Kidney (tissue), 14 donors: ENCODE measurements around the gene PASD1. TPM values are rescaled to one million over a fixed set of nuclear protein-coding genes. Genes with fewer than 3 reads are reported as not detected.

Experiments used
- DNase-seq, 5 donors: peaks; one replicate each; pipeline ENCODE4 v3.0.0-alpha.2; 2013 to 2020
- FAIRE-seq: peaks from 2 replicates; lab custom pipeline; 2012; peaks lifted over from hg19 to GRCh38; lab: Jason Lieb, UNC
- H3K27ac ChIP-seq, 2 donors: one replicate each; pipeline ENCODE4 v1.7.0; 2013; ENCODE audit warnings: low read depth in 2 of 2, low read length in 2 of 2, inconsistent platforms in 1 of 2
- H3K27me3 ChIP-seq: one replicate; pipeline ENCODE4 v1.7.1; 2013; ENCODE audit warnings: low read length, inconsistent platforms; ENCODE audit not compliant: control insufficient read depth, insufficient read depth
- H3K36me3 ChIP-seq, 3 donors: one replicate each; pipeline versions ENCODE4 v1.7.0 to v1.7.1; 2013; ENCODE audit warnings: low read length in 3 of 3, control low read depth in 1 of 3, inconsistent platforms in 1 of 3; ENCODE audit not compliant: insufficient read depth in 3 of 3, control insufficient read depth in 2 of 3
- H3K4me1 ChIP-seq, 3 donors: one replicate each; pipeline versions ENCODE4 v1.7.0 to v1.7.1; 2013; ENCODE audit warnings: low read length in 3 of 3, inconsistent platforms in 1 of 3, low read depth in 1 of 3; ENCODE audit not compliant: control insufficient read depth in 2 of 3, insufficient read depth in 2 of 3
- H3K4me3 ChIP-seq, 3 donors: one replicate each; pipeline versions ENCODE4 v1.7.0 to v1.8.1; 2013; ENCODE audit warnings: low read length in 3 of 3, control low read depth in 1 of 3, inconsistent platforms in 1 of 3
- H3K9ac ChIP-seq, 3 donors: one replicate each; pipeline versions ENCODE4 v1.7.0 to v1.7.1; 2013; ENCODE audit warnings: low read length in 3 of 3, control low read depth in 1 of 3, inconsistent platforms in 1 of 3
- H3K9me3 ChIP-seq, 3 donors: one replicate each; pipeline versions ENCODE4 v1.7.0 to v1.7.1; 2013; ENCODE audit warnings: low read length in 3 of 3, control low read depth in 1 of 3, inconsistent platforms in 1 of 3; ENCODE audit not compliant: control insufficient read depth in 2 of 3, insufficient read depth in 1 of 3
- CTCF ChIP-seq: IDR thresholded peaks from 3 replicates; pipeline ENCODE4 v1.5.1; 2012; ENCODE audit warnings: mild to moderate bottlenecking, moderate library complexity, borderline replicate concordance; ENCODE audit not compliant: insufficient read depth; ENCODE audit errors: extremely low read depth
- intact Hi-C: fragments of 100-400 bp; cut with DNase I; formaldehyde crosslinking; loops from one replicate; pipeline ENCODE4 v1.11.1; 2022
- polyA plus RNA-seq: library from polyadenylated mRNA; stranded (reverse); fragments of 350-450 nt; fragmentation: Illumina TruSeq; extraction: RNeasy Lipid Tissue Mini Kit (QIAGEN cat#74804); gene quantifications from one replicate; pipeline ENCODE4 v1.2.3, GENCODE V29; 2014; ENCODE audit warnings: low read depth, low replicate concordance; ENCODE audit not compliant: insufficient read depth
- total RNA-seq: library from RNA; stranded (reverse); fragmentation: NEBNext Ultra II Directional; extraction: Animal tissue kit (Norgen Biotek cat#: 25700); gene quantifications from one replicate; pipeline ENCODE4 v1.2.1, GENCODE V29; 2021
- donor health status: control.
- donor health status: control.
- donor health status: control.
- donor health status: control.
- donor health status: control.
- donor health status: DM: yes; HTN: yes; CAD: no.
- donor health status: Normal renal cell carcinoma (clear cell type).

The PASD1 gene
- total and polyA plus RNA-seq, 2 donors from 2014 or later = not detected

GRCh38 chrX:151517421-151517820, 46.1 kb upstream of the PASD1 start:
- Histone ChIP-seq H3K27ac (no peak overlapping the region), H3K36me3 (no peaks in the 10 kb centered on the region), H3K4me3 (no peak overlapping the region), H3K4me1 (no peaks in the 10 kb centered on the region), H3K27me3 (no peaks in the 10 kb centered on the region), H3K9ac (no peak overlapping the region), H3K9me3 (no peaks in the 10 kb centered on the region)
- DNase-seq (no peak), FAIRE-seq (no peak)
- TF ChIP-seq CTCF = no peak
- intact Hi-C loops = no loop called here

GRCh38 chrX:151523351-151523750, 40.1 kb upstream of the PASD1 start:
- intact Hi-C loops = no loop called here
- no peak for TF ChIP-seq CTCF
- no peaks in the 10 kb centered on the region for H3K27me3 ChIP-seq
- H3K27ac ChIP-seq = no peak overlapping the region
- H3K9ac ChIP-seq = no peak overlapping the region
- no peak overlapping the region for H3K4me3 ChIP-seq
- FAIRE-seq (no peak), DNase-seq (no peak)
- no peaks in the 10 kb centered on the region for H3K9me3 ChIP-seq
- no peaks in the 10 kb centered on the region for H3K36me3 ChIP-seq
- H3K4me1 ChIP-seq = no peaks in the 10 kb centered on the region

GRCh38 chrX:151536571-151536970, 26.9 kb upstream of the PASD1 start:
- no peak for FAIRE-seq
- intact Hi-C loops = no loop called here
- H3K4me1 ChIP-seq = no peaks in the 10 kb centered on the region

More at GRCh38 chrX:151536571-151536970, 26.9 kb upstream of the PASD1 start:
- Histone ChIP-seq H3K9ac (no peak overlapping the region), H3K9me3 (no peaks in the 10 kb centered on the region), H3K4me3 (no peak overlapping the region), H3K36me3 (no peaks in the 10 kb centered on the region), H3K27me3 (no peaks in the 10 kb centered on the region), H3K27ac (no peak overlapping the region)
- no peak for DNase-seq
- TF ChIP-seq CTCF = no peak
